ENCODE measurements around the gene ZC3H4.
A peak's percentile ranks its signal among the peaks of the same experiment; 100 is the strongest.
"Not testable (repeated sequence)": the region's sequence is repeated elsewhere in the genome, so short reads cannot be mapped to it uniquely, and the experiment has no call there.

The ZC3H4 gene
- total RNA-seq = 79.6 to 91.2 reads per million in 2 donors

DNA sequence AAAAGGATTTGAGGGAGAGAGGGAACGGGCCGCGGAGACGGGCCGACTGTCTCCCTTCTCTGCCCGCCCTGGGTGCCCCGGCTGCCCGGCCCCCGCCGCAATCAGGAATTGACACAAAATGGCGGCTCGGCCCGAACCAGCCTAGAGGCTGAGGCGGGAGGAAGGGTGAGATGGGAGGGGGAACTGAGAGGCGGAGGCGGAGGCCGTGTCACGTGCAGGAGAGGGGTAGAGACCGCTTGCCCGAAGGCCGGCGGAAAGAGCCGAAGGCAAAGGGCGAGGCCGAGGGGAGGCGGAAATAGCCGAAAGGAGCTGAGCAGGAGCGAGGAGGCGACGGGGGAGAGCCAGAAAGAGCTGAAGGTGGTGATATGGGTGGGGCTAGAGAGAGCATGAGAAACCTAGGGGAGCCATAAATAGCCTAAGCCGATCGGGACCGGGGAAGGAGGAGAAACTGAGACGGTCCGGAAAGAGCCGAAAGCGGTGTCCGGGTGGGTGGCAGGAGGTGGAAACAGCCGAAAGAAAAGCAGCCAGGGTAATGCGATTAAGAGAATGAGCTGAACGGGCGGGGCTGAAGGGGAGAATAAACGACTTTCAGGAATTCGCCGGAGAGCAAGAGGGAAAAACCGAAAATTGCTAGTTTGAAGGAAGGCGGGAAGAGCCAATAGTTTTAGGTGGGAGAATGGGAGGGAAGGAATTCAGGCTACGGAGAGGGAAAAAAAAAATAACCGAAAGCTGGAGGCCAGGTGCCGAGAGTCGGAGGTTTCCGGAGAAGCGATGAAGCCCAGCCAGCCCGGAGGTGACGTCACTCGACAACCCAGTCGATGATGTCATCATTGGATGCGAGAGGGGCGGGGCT is at the start of gene ZC3H4:
ZC3H4 (minus strand) TSS at position 780 of the 853 bp plus-strand sequence. CDS start 1,192 bp downstream, outside the sequence.
- DNase-seq = peak; percentile 97

DNA sequence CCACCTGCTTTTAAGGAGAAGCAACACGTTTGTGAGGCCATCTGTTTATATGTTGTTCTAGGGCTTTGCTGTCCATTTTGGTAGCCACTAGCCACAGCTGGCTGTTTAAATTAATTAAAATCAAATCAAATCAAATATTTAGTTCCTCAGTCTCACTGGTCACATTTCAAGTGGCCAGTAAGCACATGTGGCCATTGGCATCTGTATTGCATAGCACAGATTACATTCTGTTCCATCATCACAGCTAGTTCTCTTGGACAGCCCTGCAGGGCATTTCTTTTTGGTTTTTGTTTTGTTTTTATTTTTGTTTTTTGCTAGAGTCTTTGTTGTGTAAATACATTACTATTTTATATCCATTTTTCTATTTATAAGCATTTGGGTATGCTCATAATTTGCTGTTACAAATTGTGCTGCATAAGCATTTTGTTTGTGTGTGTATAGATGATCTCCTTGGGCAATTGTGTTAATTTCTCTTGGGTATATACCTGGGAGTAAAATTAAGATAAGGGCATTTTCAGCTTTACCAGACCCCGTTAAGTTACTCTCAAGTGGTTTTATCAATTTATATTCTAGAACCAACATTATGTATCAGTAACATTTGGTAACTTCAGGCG is 48.4 kb upstream of the ZC3H4 start:
- no peak for DNase-seq

DNA sequence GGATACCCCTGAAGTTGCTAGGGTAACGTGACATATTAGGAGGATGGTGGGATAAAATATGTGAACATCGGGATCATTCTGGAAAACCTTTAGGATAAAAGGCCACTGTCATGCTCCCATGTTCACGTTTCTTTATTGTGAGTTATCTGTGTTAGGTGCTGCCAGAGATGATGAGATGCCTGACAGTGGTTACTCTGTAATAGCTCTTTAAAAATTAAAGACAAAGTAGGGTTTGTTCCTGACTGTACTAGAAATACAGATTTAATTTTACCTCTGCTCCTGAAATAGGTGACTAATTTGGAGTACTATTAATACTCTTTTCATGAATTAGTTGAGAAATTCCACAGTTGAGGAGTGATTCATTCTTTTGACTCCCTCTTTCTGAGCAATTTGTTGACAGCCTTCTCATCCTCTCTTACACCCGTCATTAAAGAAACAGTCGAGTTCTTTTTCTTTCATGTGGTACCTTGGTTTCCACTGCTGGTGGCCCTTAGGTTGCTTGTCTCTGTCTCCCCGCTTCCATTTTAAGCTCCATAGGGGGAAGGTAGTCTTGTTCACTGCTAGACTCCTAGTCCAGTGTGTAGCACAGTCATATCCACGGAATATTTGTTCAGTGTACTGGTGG is 45.4 kb upstream of the ZC3H4 start:
- no peak for DNase-seq

DNA sequence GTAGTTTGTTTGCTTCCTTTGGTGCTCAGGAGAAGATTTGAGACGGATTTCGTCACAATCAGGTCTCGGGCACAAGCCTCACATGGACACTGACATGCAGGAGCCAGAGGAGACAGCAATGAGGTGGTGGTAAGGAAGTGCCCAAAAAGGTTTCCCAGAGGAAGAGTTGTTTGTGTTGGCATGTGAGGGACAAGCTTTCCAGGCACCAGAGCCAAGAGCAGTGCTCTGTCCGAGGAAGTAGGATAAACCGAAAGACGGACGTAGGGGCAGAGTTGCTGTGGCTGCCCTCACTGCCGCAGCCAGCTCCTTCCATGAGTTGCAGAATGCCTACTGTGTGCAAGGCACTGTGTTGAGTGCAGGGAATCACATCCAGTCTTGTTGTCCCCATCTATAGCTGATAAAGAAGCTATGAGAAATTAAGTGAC is 44.8 kb upstream of the ZC3H4 start:
- DNase-seq = no peak

DNA sequence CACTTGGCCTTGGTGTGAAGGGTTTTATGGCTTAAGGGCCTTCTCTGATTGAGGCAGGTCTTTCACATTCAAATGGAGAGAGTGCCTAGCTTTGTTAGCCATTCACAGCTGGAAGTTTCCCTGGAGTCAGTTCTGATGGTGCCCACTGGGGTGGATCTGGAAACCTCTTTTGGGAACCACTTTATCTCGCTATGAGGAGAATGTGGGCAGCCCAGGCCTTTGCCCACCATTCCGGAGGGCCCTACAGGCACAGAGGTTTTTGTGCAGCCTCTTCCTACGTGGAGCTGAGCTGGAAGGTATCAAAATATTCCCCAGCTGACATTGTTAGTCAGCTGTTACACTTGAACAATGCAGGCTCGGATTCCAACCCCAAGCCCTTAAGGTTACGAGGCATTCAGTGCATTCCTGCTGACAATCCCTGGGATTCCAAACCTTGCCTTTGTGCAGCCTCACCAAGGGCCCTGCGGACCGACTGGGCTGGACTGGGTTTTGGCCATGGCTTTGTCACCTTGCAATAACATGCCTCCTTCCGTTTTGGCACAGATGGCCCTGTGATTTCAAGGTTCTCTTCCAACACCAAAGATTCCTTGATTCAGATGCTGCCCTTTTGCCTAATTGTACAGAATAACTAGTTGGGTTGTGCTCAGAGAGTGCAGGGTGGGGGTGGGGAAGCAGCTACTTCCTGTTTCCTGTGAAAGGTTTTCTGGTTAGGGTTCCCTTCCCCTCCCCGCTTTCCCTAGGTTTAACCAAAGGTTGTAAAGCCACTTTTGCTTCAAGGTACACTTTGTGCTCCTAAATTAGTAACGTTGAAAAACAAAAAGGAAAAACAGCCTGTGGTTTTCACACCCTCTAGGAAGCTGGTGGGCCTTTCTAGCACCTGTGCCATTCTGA is 44.1 kb upstream of the ZC3H4 start:
- DNase-seq = no peak

DNA sequence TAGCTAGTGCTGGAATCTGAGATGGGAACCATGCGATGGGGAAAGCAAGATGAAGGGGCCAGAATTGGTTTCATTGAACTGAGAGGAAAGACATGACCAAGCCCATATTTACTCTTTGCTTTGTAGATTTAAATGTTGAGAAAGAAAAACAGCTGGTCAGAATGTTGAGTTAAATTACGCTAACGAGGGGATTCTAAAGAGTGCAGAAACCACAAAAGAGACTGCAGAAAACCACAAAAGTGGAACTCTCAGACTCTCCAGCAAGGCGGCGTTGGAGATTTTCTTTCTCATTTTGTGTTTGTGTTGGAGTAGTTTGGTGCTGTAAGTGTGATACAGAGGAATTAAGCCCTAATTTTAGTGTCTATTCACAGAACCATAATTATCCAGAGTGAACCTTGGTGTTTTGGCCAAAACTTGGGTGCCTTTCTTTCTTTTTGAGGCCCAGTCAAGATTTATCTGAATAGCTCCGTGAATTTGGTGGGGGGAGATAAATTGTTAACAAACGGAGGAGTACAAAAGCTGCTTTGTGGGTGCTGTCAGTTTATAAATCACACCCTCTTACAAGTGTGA is 43.4 kb upstream of the ZC3H4 start:
- no peak for DNase-seq

DNA sequence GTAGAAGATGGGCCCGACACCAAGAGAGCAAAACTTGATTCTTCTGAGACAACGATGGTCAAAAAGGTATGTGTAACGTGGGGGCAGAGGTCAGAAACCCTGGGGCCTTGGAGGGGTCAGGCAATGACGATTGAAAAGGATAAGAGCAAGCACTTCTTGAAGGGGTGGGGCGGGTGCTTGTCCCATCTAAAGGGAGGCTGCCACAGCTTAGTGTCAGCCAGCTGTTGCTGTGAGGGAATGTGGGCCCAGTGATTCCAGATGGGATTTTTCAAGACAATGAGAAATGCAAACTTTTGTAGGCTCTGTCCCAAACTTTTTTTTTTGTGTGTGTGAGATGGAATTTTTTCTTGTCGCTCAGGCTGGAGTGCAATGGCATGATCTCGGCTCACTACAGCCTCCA is 41.6 kb upstream of the ZC3H4 start:
- DNase-seq = no peak

DNA sequence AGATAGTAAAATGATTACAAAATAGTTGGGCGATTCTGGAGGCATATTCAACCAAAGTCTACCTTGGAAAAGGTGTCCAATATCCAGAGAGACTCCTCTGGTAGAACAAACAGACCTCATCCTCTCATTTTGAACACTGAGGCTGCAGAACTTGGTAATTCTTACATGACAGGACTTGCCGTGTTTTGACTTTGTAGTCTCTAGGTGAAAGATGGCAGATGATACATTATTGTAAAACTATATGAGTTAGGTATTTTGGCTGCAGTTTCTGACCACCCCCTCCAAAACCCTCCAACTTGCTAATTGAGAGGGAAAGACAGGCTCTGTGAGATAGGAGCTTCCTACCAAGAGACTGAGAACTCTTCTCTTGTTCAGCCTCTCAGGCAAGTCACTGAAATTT is 39.7 kb upstream of the ZC3H4 start:
- no peak for DNase-seq

DNA sequence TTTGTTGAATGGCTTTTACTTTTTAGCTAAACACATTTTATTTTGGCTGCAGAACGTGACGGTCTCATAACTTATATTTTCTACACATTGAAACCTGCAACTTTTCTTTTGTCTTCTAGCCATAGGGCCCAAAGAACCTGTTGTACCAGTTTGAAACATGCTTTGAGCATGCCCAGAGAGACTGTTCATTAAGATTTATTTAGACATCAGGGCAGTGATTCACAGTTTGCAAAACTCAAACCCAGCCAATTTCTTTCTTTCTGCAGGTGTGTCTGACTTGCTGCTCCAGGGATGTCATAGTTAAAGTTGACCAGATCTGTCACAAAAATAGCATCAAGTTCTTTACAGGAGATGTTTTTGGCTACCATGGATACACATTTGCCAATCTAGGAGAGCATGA is 39.1 kb upstream of the ZC3H4 start:
- DNase-seq = no peak

DNA sequence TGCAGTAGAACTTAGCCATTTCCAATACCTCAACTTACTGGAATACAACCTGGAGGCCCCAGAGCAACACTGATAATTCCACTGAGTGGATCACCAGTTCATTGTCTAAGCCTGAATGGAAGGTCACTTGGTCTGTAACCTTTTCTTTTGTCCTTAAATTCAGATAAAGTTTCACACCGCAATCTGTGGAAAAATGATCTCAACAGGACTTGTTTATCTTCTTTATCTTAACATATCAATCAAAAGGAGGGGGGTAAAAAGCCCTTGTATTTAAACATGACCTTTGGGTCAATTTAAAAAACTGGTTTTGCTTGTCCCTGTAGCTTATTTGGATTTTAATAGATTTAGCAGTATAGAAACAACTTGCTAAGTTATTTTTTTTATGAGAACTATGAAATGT is 38.6 kb upstream of the ZC3H4 start:
- DNase-seq = no peak

DNA sequence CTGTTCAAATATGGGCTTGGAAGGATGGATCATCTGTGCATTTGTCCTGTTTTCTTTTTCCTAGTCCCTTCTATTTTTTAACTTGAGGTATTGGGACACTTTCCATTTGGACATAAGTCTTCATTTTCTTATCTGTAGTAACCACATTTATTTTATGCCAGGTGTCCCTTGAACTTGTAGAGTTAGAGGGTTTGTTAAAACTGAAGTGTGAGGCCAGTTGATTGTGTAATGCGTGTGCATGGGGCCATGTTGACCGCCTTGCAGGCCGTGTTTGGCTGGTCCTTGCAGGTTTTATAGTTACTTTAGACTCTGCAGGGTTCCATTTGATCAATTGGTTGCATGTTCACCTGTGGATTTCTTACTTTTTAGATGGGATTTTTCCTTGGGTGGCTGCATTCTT is 38.1 kb upstream of the ZC3H4 start:
- no peak for DNase-seq

DNA sequence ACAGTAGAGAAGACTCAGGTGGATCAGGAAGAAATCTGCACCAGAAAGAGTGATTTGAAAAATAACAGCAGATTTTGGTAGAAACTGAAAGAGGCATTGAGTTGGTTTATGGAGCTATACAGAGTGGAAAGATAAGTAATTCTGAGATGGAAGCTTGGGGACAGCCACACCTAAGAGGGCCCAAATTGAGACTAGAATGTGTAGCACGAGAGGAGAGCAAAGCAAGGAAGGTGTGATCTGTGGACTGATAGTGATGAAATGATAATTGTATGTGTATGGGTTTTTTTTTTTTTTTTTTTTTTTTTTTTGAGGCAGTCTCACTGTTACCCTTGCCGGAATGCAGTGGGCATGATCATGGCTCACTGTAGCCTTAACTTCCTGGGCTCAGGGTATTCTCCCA is 33.3 kb upstream of the ZC3H4 start:
- DNase-seq = no peak

DNA sequence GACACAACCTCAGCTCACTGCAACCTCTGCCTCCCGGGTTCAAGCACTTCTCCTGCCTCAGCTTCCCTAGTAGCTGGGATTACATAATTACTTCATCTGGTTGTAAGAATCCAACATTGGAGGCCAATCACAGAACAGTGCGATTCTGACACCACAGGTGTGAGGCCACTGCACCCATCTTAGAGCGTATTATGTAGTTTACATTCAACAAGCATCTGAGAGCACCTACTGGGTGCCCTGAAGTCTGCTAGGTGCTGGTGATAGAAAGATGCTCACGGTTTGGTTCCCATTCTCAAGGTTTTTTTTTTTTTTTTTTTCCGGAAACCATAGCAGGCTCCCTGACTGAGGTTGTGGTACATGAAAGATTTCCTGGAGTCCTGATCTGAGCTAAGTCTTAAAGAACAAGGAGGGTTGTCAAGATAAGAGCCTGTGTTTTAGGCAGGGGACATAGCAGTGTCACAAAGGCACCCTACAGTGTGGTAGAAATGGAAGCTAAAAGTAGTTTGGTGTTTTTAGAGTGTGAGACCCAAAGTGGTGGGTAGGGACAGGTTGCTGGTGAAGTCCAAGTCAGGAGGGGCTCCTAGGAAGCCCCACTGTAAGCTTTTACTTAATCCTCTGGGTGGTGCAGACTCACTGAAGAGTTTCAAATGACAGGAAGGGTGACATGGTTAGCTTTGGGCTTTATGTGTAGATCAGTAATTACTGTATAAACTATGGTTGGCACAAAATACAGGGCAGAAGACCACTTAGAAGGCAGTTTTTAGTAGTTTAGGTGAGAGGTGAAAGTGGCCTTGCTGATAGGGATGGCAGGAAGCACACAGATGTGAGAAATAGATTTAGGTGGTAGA is 32.3 kb upstream of the ZC3H4 start:
- DNase-seq = no peak

DNA sequence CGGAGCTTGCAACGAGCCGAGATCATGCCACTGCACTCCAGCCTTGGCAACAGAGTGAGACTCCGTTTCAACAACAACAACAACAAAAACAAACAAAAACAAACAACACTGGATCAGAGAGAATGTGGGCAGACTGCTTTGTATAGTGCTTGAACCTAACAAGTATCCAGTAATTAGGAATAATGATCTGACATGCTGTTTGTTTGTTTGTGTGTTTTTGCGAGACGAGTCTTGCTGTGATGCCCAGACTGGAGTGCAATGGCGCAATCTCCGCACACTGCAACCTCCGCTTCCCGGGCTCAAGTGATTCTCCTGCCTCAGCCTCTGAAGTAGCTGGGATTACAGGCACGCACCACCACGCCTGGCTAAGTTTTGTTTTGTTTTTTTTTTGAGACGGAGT is 31.1 kb upstream of the ZC3H4 start:
- no peak for DNase-seq

DNA sequence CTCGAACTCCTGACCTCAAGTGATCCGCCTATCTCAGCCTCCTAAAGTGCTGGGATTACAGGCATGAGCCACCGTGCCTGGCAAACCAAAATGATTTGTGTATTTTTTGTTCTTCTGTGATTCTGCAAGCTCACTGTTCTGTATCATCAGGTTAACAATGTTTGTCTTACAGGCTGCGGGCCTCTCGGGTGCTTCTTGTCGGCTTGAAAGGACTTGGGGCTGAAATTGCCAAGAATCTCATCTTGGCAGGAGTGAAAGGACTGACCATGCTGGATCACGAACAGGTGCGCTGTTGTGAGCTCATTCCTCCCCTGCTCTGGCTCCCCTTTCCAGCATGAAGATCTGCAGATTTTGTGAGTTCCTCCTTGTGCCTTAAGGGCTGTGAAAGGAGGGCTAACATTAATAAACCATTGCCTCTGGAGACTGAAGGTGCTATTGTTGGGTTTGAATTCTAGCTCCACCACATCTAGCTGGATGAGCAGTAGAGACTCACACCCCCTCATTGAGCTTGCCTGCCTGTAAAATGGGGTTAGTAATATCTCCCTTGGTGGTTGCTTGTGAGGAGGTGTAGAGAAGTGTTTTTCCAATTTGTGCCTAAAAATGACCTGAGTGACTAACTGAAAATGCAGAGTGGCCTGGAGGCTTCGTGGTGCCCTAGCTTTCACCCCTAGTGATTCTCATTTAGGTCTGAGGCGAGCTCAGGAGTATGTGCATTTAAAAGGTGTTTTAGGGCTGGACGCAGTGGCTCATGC is 29.9 kb upstream of the ZC3H4 start:
- no peak for DNase-seq

DNA sequence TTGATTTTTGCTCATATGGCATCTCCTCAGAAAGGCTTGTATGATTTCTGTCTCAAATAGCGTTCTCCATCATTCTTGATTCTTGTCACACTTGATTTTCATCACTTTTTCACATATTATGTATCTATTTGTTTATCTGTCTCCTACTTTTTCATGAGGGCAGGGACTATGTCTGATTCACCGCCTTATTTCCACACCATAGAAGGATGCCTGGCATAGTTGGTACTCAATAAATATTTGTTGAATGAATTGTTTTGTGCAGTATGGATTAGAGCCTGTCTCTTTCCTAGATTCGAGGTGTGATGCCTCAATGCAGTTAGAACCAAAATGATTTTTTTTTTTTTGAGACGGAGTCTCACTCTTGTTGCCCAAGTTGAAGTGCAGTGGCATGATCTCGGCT is 29.2 kb upstream of the ZC3H4 start:
- DNase-seq = no peak

DNA sequence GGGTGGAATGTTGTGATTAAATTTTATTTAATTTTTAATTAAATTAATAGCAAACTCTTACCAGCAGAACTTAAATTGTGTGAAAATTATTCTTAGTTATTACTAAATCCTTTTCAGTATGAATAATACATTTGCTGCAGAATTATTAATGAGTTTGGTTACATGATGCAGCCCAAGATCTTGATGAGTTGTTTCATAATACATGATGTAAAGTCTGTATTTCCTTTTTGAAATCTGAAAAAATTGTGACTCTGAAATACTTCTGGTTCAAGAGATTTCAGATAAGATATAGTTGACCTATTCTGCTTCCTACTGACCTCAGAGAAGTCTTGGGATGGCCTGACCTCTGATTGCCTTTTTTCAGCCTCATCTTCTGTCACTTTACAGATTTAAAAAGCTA is 28.1 kb upstream of the ZC3H4 start:
- no peak for DNase-seq

DNA sequence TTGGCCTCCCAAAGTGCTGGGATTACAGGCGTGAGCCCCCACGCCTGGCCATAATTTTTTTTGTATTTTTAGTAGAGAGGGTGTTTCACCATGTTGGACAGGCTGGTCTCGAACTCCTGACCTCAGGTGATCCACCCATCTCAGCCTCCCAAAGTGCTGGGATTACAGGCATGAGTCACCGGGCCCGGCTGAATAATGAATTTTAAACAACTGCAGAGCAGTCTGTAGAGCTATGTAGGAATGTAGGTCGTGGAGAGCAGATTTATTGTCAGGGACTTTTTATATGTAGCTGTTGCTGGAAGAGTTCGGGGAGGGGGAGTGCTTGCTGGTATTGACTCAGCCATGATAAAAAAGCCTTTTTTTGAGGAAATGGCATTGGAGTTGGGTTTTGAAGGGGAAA is 27.7 kb upstream of the ZC3H4 start:
- not testable (repeated sequence) for DNase-seq

DNA sequence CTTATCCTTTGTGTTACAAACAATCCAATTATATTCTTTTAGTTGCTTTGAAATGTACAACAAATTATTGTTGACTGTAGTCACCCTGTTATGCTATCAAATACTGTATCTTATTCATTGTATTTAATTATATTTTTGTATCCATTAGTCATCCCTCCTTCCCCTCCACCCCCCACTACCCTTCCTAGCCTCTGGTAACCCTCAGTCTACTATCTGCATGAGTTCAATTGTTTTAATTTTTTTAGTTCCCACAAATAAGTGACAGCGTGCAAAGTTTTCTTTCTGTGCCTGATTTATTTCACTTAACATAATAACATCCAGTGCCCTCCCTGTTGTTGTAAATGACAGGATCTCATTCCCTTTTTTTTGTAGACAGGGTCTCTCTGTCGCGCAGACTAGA is 21.6 kb upstream of the ZC3H4 start:
- DNase-seq = no peak

DNA sequence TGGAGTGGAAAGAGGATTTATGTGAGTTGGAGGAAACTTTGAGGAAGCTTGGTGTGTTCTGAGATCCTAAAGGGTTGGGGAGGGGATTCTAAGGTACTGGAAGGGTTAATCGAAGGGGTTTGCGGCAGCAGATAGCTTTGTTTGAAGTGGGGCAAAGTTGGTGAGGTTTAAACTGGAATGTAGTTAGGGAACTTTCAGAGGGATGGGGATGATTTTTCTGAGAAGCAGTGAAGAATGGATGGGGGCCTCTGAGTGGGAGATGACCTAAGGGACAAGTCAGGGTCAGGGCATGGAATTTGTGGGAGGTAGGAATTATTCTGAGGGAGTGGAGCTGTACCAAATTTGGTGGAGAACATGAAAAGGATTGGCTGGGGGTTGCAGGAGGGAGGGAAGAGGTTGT is 21.0 kb upstream of the ZC3H4 start:
- DNase-seq = no peak

DNA sequence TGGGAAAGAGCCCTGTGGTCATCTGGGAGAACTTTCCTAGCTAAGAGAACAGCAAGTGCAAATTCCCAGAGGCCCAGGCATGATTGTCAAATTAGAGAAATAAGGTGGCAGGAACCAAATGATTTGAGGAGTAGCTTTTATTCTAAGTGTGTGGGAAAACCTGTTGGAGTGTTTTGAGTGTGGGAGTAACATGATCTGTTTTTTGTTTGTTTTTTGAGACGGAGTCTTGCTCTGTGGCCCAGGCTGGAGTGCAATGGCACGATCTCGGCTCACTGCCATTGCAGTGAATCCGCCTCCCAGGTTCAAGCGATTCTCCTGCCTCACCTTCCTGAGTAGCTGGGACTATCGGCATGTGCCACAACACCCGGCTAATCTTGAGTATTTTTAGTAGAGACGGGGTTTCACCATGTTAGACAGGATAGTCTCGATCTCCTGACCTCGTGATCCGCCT is 19.5 kb upstream of the ZC3H4 start:
- DNase-seq = no peak

Data from T-helper 9 cell (primary cell).